H1 (cell line): ENCODE data around the gene SCAPER. TPM values are rescaled to one million over a fixed set of nuclear protein-coding genes. Genes with fewer than 3 reads are reported as not detected.

Experiments used
- CTCF ChIA-PET: fragments of 300-600 bp; sonication (Branson Sonifier 250); formaldehyde crosslinking; loops from one replicate; lab custom pipeline; 2021; ENCODE audit not compliant: partially characterized antibody; lab: Charles Lee
- POLR2A ChIA-PET: fragments of 300-600 bp; sonication (Branson Sonifier 250); formaldehyde crosslinking; loops from one replicate; lab custom pipeline; 2021; ENCODE audit warnings: inconsistent platforms; ENCODE audit not compliant: partially characterized antibody; lab: Charles Lee
- DNase-seq, 2 experiments: peaks; one replicate each; pipeline versions ENCODE4 v3.0.0 to v3.0.0-alpha.2; 2010 to 2022; ENCODE audit warnings: low spot score in 2 of 2, low read depth in 1 of 2, mixed read lengths in 1 of 2
- FAIRE-seq: peaks from 2 replicates; lab custom pipeline; 2011; peaks lifted over from hg19 to GRCh38; lab: Jason Lieb, UNC
- H2AFZ ChIP-seq: 2 replicates; pipeline ENCODE4 v1.8.1; 2012; ENCODE audit warnings: low read length, inconsistent platforms
- H2AK5ac ChIP-seq: 2 replicates; pipeline ENCODE4 v1.6.1; 2013; ENCODE audit warnings: low read depth, low read length
- H2BK120ac ChIP-seq: replicated peaks from 2 replicates; pipeline ENCODE3; 2013; ENCODE audit warnings: low read depth, low read length, inconsistent platforms
- H2BK12ac ChIP-seq: 2 replicates; pipeline ENCODE4 v1.6.1; 2013; ENCODE audit warnings: low read depth, low read length
- H2BK15ac ChIP-seq: 2 replicates; pipeline ENCODE4 v1.6.1; 2013; ENCODE audit warnings: low read length
- H2BK20ac ChIP-seq: 2 replicates; pipeline ENCODE4 v1.6.1; 2013; ENCODE audit warnings: low read length
- H2BK5ac ChIP-seq: 2 replicates; pipeline ENCODE4 v1.6.1; 2013; ENCODE audit warnings: low read depth, low read length
- H3K14ac ChIP-seq: 2 replicates; pipeline ENCODE4 v1.6.1; 2013; ENCODE audit warnings: inconsistent platforms; ENCODE audit not compliant: insufficient read length
- H3K18ac ChIP-seq: 2 replicates; pipeline ENCODE4 v1.6.1; 2013; ENCODE audit warnings: low read length; ENCODE audit errors: extremely low read depth
- H3K23ac ChIP-seq: 2 replicates; pipeline ENCODE4 v1.6.1; 2013; ENCODE audit warnings: inconsistent platforms; ENCODE audit not compliant: insufficient read length
- H3K23me2 ChIP-seq: 2 replicates; pipeline ENCODE4 v1.6.1; 2013; ENCODE audit warnings: low read depth, low read length
- H3K27ac ChIP-seq: 2 replicates; pipeline ENCODE4 v1.6.1; 2011; ENCODE audit warnings: low read depth, low read length, inconsistent platforms
- H3K27me3 ChIP-seq, 4 experiments: replicated peaks in 1 of 4; 1 replicate in 1 of 4; 2 replicates in 3 of 4; pipeline versions ENCODE4 v1.6.1 to v1.8.1; 2011 to 2013; ENCODE audit warnings: low read length in 3 of 4, mild to moderate bottlenecking in 3 of 4, inconsistent platforms in 2 of 4, mixed read lengths in 2 of 4, moderate library complexity in 1 of 4; ENCODE audit not compliant: control insufficient read depth in 3 of 4, insufficient read depth in 3 of 4; ENCODE audit errors: extremely low read depth in 1 of 4
- H3K36me3 ChIP-seq, 4 experiments: 2 replicates each; pipeline versions ENCODE4 v1.6.1 to v1.8.1; 2011 to 2013; ENCODE audit warnings: mild to moderate bottlenecking in 4 of 4, low read length in 3 of 4, moderate library complexity in 2 of 4, control low read depth in 1 of 4, inconsistent platforms in 1 of 4; ENCODE audit not compliant: insufficient read depth in 4 of 4, control insufficient read depth in 2 of 4
- H3K4ac ChIP-seq: replicated peaks from 2 replicates; pipeline ENCODE3; 2013; ENCODE audit warnings: low read length, low read depth, mixed read lengths, inconsistent platforms; ENCODE audit not compliant: insufficient read length
- H3K4me1 ChIP-seq, 4 experiments: replicated peaks in 1 of 4; 1 replicate in 1 of 4; 2 replicates in 3 of 4; pipeline versions ENCODE4 v1.6.1 to v1.8.1; 2011 to 2013; ENCODE audit warnings: low read length in 3 of 4, inconsistent platforms in 2 of 4, mixed read lengths in 1 of 4; ENCODE audit not compliant: insufficient read depth in 4 of 4, control insufficient read depth in 3 of 4
- H3K4me2 ChIP-seq, 2 experiments: 2 replicates each; pipeline versions ENCODE4 v1.6.1 to v1.8.1; 2011 to 2013; ENCODE audit warnings: low read depth in 2 of 2, low read length in 2 of 2, control low read depth in 1 of 2, inconsistent platforms in 1 of 2, mild to moderate bottlenecking in 1 of 2; ENCODE audit not compliant: insufficient read depth in 1 of 2
- H3K4me3 ChIP-seq, 4 experiments: fragments of 200-600, 300-600 bp in 1 of 4; sonication (generic), shearing (Covaris generic), sonication (Bioruptor Twin) in 1 of 4; 2 replicates each; pipeline versions ENCODE4 v1.5.1 to v1.8.1; 2011 to 2016; ENCODE audit warnings: low read length in 4 of 4, low read depth in 3 of 4, control low read depth in 2 of 4, inconsistent platforms in 2 of 4, mild to moderate bottlenecking in 2 of 4, mixed read lengths in 1 of 4, moderate library complexity in 1 of 4; ENCODE audit not compliant: insufficient read depth in 2 of 4; ENCODE audit errors: extremely low read depth in 1 of 4
- H3K56ac ChIP-seq: replicated peaks from 2 replicates; pipeline ENCODE3; 2013; ENCODE audit warnings: low read depth, mild to moderate bottlenecking, mixed read lengths, low read length, inconsistent platforms; ENCODE audit not compliant: insufficient read length
- H3K79me1 ChIP-seq: 2 replicates; pipeline ENCODE4 v1.6.1; 2013; ENCODE audit warnings: low read depth, low read length, control low read depth
- H3K79me2 ChIP-seq, 2 experiments: 2 replicates each; pipeline versions ENCODE4 v1.6.1 to v1.8.1; 2012 to 2013; ENCODE audit warnings: low read length in 2 of 2, mild to moderate bottlenecking in 2 of 2, inconsistent platforms in 1 of 2; ENCODE audit not compliant: insufficient read depth in 2 of 2, control insufficient read depth in 1 of 2
- H3K9ac ChIP-seq, 4 experiments: replicated peaks in 1 of 4; 1 replicate in 1 of 4; 2 replicates in 3 of 4; pipeline versions ENCODE4 v1.6.1 to v1.8.1; 2011 to 2013; ENCODE audit warnings: low read depth in 3 of 4, low read length in 3 of 4, control low read depth in 2 of 4, mild to moderate bottlenecking in 2 of 4, moderate library complexity in 2 of 4, inconsistent platforms in 1 of 4; ENCODE audit errors: extremely low read depth in 1 of 4
- H3K9me3 ChIP-seq, 2 experiments: 2 replicates each; pipeline versions ENCODE4 v1.6.1 to v1.8.1; 2012 to 2013; ENCODE audit warnings: mild to moderate bottlenecking in 2 of 2, moderate library complexity in 2 of 2, control low read depth in 1 of 2, inconsistent platforms in 1 of 2, low read depth in 1 of 2, low read length in 1 of 2, mixed read lengths in 1 of 2; ENCODE audit not compliant: insufficient read depth in 2 of 2
- H4K20me1 ChIP-seq, 2 experiments: replicated peaks in 1 of 2; 2 replicates each; pipeline versions ENCODE3 to v1.8.1; 2011 to 2013; ENCODE audit warnings: inconsistent platforms in 2 of 2, low read length in 2 of 2, mild to moderate bottlenecking in 1 of 2; ENCODE audit not compliant: insufficient read depth in 2 of 2, control insufficient read depth in 1 of 2
- H4K5ac ChIP-seq: 2 replicates; pipeline ENCODE4 v1.6.1; 2013; ENCODE audit warnings: low read length, low read depth, mixed read lengths, inconsistent platforms; ENCODE audit not compliant: insufficient read length
- H4K8ac ChIP-seq: 2 replicates; pipeline ENCODE4 v1.8.0; 2013; ENCODE audit warnings: mild to moderate bottlenecking, moderate library complexity, low read length, inconsistent platforms; ENCODE audit not compliant: insufficient read depth; ENCODE audit errors: extremely low read depth
- H4K91ac ChIP-seq: replicated peaks from 2 replicates; pipeline ENCODE3; 2013; ENCODE audit warnings: low read length, mixed read lengths, inconsistent platforms; ENCODE audit not compliant: insufficient read length
- BRCA1 ChIP-seq: IDR thresholded peaks from 2 replicates; pipeline ENCODE4 v1.6.1; 2012; ENCODE audit warnings: low read depth, low read length, improper control_type of control experiment
- CBX5 ChIP-seq: fragments of 300-800, 300-1000 bp; sonication (generic); IDR thresholded peaks from 2 replicates; pipeline ENCODE4 v1.7.1; 2016; ENCODE audit warnings: antibody characterized with exemption, low read length, low read depth
- FOSL1 ChIP-seq: IDR thresholded peaks from 2 replicates; pipeline ENCODE4 v1.6.1; 2011; ENCODE audit warnings: mild to moderate bottlenecking, low read depth, low read length, moderate library complexity; ENCODE audit not compliant: insufficient read depth
- GABPA ChIP-seq: IDR thresholded peaks from 2 replicates; pipeline ENCODE4 v1.6.1; 2011; ENCODE audit warnings: mild to moderate bottlenecking, low read length, moderate library complexity, borderline replicate concordance; ENCODE audit not compliant: insufficient read depth
- GTF2F1 ChIP-seq: IDR thresholded peaks from 2 replicates; pipeline ENCODE4 v1.6.1; 2012; ENCODE audit warnings: low read depth, low read length, improper control_type of control experiment, borderline replicate concordance
- RFX5 ChIP-seq: IDR thresholded peaks from 2 replicates; pipeline ENCODE4 v1.6.1; 2011; ENCODE audit warnings: low read depth, low read length, improper control_type of control experiment, borderline replicate concordance
- SIRT6 ChIP-seq: IDR thresholded peaks from one replicate; pipeline ENCODE4 v1.7.1; 2012; ENCODE audit warnings: low read length, inconsistent platforms
- TAF7 ChIP-seq: optimal IDR thresholded peaks from 2 replicates; pipeline ENCODE3; 2011; ENCODE audit warnings: low read depth, mild to moderate bottlenecking, inconsistent platforms, low read length, moderate library complexity, borderline replicate concordance
- TEAD4 ChIP-seq: IDR thresholded peaks from 2 replicates; pipeline ENCODE4 v1.6.1; 2012; ENCODE audit warnings: low read depth, low read length, inconsistent platforms, mixed read lengths
- WGBS, 2 experiments: shearing (Covaris generic) in 1 of 2; methylation state at CpG; one replicate each; pipeline versions ENCODE4 v1.1.6 to v1.1.7; 2013 to 2015; ENCODE audit warnings: low lambda C conversion rate in 2 of 2, mixed read lengths in 2 of 2, inconsistent platforms in 1 of 2, low coverage in 1 of 2, missing lambda C conversion rate in 1 of 2; ENCODE audit not compliant: insufficient replicate concordance in 2 of 2, insufficient coverage in 1 of 2, insufficient read length in 1 of 2; ENCODE audit errors: extremely low coverage in 1 of 2, missing lambda C conversion rate in 1 of 2; 5-methylcytosine and 5-hydroxymethylcytosine counted together
- polyA plus RNA-seq, 7 experiments: library from polyadenylated mRNA; depleted of rRNA in 3 of 7; stranded (reverse) in 5 of 7; unstranded in 2 of 7; fragments of >200 nt in 5 of 7; fragments of 200-250 nt in 2 of 7; gene quantifications; 1 replicate in 5 of 7; 2 replicates in 1 of 7; 4 replicates in 1 of 7; pipeline versions ENCODE4 v1.2.1 to v1.2.3, GENCODE V29; 2011 to 2013; ENCODE audit warnings: missing spikeins in 2 of 7, mixed read lengths in 2 of 7
- total RNA-seq: library from RNA; stranded (reverse); fragmentation: NEBNext Ultra II Directional; extraction: Animal tissue kit (Norgen Biotek cat#: 25700); gene quantifications from 2 replicates; pipeline ENCODE4 v1.2.1, GENCODE V29; 2021
- TF ChIP-seq, protein P1 (sequence below): IDR thresholded peaks from 2 replicates; pipeline ENCODE4 v1.6.1; 2012; ENCODE audit warnings: inconsistent platforms
- TF ChIP-seq, protein P2 (sequence below): IDR thresholded peaks from 2 replicates; pipeline ENCODE4 v1.6.1; 2011; ENCODE audit warnings: low read depth, mild to moderate bottlenecking, low read length; ENCODE audit not compliant: insufficient read depth
- TF ChIP-seq, protein P3 (sequence below): IDR thresholded peaks from 2 replicates; pipeline ENCODE4 v1.6.1; 2011; ENCODE audit warnings: low read length, improper control_type of control experiment

Gene SCAPER
- total and polyA plus RNA-seq, 2 of the 8 experiments (the other 6 are each of a cell fraction or from before 2014, with no cell fraction given), result 1.6 to 6.8 TPM

DNA sequence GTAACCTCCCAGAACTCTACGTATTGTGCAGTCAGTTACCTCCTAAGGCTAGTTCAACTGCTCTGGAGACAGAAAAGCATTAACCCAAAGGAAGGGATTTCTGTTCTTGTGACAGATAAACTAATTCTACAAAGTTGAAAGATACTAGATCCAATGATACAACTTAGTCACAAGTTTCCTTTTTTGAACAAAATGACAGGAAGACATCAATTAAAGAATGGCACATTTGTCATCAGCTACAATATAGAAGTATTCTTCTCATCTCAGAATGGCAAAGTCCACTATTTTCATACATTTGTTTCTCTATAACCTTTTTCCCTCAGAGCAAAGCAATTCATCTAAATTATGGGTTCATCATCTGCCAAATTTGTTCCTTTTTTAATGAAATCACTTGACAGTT is 524.9 kb downstream of the SCAPER start:
- no peaks in the 10 kb centered on the region for H4K20me1 ChIP-seq
- no peaks in the 10 kb centered on the region for H3K23me2 ChIP-seq
- H3K56ac ChIP-seq, result no peak overlapping the region
- H3K4ac ChIP-seq, result no peak overlapping the region
- 76% methylated on average over 1 of the region's 1 CpG; no CpG with 5 or more reads in 1 of the 2 experiments for WGBS, 2 experiments
- H3K9ac ChIP-seq, result no peak overlapping the region
- H3K14ac ChIP-seq, result no peak overlapping the region
- no peak overlapping the region for H2AFZ ChIP-seq
- CTCF ChIA-PET, result interaction anchor here (1.3 to 1.4 kb wide), 2 partner anchors 11 to 17 kb away, joined by 3 read pairs; no protein-coding TSS in a partner anchor
- no peaks in the 10 kb centered on the region; a peak in 1 of 4 replicates for H3K9me3 ChIP-seq
- H2BK12ac ChIP-seq, result no peak overlapping the region
- H4K8ac ChIP-seq, result no peak overlapping the region
- no peak overlapping the region for H3K4me2 ChIP-seq
- DNase-seq (no peak), FAIRE-seq (no peak)
- no peak overlapping the region for H2BK120ac ChIP-seq
- H2BK5ac ChIP-seq, result no peak overlapping the region
- H4K91ac ChIP-seq, result no peak overlapping the region
- no peak overlapping the region for H3K18ac ChIP-seq
- H2BK15ac ChIP-seq, result no peak overlapping the region
- H2AK5ac ChIP-seq, result no peak overlapping the region
- H3K23ac ChIP-seq, result no peak overlapping the region
- no peak overlapping the region for H3K4me3 ChIP-seq
- H4K5ac ChIP-seq, result no peak overlapping the region
- no peaks in the 10 kb centered on the region for H3K27me3 ChIP-seq
- no peaks in the 10 kb centered on the region for H3K79me1 ChIP-seq
- H3K27ac ChIP-seq, result no peak overlapping the region
- no peaks in the 10 kb centered on the region for H3K36me3 ChIP-seq
- H3K79me2 ChIP-seq, result no peaks in the 10 kb centered on the region
- H2BK20ac ChIP-seq, result no peak overlapping the region
- no peaks in the 10 kb centered on the region for H3K4me1 ChIP-seq
- POLR2A ChIA-PET, result interaction anchor here (1.4 kb wide), 1 partner anchor 9 kb away, joined by 3 read pairs; no protein-coding TSS in a partner anchor
- TF ChIP-seq BRCA1 (no peak), SIRT6 (no peak), RFX5 (no peak), TEAD4 (no peak), FOSL1 (no peak), GABPA (no peak), GTF2F1 (no peak), TAF7 (no peak), CBX5 (no peak)
- TF ChIP-seq, protein P1, sequence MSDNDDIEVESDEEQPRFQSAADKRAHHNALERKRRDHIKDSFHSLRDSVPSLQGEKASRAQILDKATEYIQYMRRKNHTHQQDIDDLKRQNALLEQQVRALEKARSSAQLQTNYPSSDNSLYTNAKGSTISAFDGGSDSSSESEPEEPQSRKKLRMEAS, result no peak
- TF ChIP-seq, protein P2, sequence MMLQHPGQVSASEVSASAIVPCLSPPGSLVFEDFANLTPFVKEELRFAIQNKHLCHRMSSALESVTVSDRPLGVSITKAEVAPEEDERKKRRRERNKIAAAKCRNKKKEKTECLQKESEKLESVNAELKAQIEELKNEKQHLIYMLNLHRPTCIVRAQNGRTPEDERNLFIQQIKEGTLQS, result no peak
- TF ChIP-seq, protein P3, sequence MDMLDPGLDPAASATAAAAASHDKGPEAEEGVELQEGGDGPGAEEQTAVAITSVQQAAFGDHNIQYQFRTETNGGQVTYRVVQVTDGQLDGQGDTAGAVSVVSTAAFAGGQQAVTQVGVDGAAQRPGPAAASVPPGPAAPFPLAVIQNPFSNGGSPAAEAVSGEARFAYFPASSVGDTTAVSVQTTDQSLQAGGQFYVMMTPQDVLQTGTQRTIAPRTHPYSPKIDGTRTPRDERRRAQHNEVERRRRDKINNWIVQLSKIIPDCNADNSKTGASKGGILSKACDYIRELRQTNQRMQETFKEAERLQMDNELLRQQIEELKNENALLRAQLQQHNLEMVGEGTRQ, result no peak
